HL-60 (cell line): ENCODE measurements around the gene MSI2.

Experiments
- DNase-seq, 2 experiments: peaks; one replicate each; pipeline ENCODE4 v3.0.0-alpha.2; 2010 to 2020; ENCODE audit warnings: low read depth in 1 of 2, low spot score in 1 of 2
- H3K27ac ChIP-seq: fragments of 250-450 bp; sonication (Bioruptor Pico); replicated peaks from 2 replicates; pipeline ENCODE4 v1.5.1; 2020; ENCODE audit warnings: mild to moderate bottlenecking, moderate library complexity
- H3K27me3 ChIP-seq: fragments of 250-450 bp; sonication (Bioruptor Pico); 2 replicates; pipeline ENCODE4 v1.5.1; 2021; ENCODE audit warnings: mild to moderate bottlenecking, moderate library complexity; ENCODE audit not compliant: insufficient read depth, poor library complexity, severe bottlenecking
- H3K4me3 ChIP-seq: replicated peaks from 2 replicates; pipeline ENCODE4 v1.5.1; 2011; ENCODE audit warnings: mild to moderate bottlenecking, control low read depth, low read length; ENCODE audit not compliant: insufficient read depth
- GABPA ChIP-seq: IDR thresholded peaks from 2 replicates; pipeline ENCODE4 v1.6.1; 2012; ENCODE audit warnings: low read depth
- POLR2AphosphoS5 ChIP-seq: IDR thresholded peaks from 2 replicates; pipeline ENCODE4 v1.6.1; 2012; ENCODE audit warnings: low read depth
- SPI1 ChIP-seq: IDR thresholded peaks from 2 replicates; pipeline ENCODE4 v1.6.1; 2012; ENCODE audit warnings: low read depth, mild to moderate bottlenecking, borderline replicate concordance
- TF ChIP-seq, protein P1 (sequence below): IDR thresholded peaks from 2 replicates; pipeline ENCODE4 v1.6.1; 2012; ENCODE audit warnings: low read depth; ENCODE audit not compliant: insufficient replicate concordance
- TF ChIP-seq, protein P2 (sequence below): IDR thresholded peaks from one replicate; pipeline ENCODE4 v1.5.1; 2011; ENCODE audit warnings: low read length, control low read depth, inconsistent platforms; ENCODE audit not compliant: insufficient read depth

MSI2 gene

DNA sequence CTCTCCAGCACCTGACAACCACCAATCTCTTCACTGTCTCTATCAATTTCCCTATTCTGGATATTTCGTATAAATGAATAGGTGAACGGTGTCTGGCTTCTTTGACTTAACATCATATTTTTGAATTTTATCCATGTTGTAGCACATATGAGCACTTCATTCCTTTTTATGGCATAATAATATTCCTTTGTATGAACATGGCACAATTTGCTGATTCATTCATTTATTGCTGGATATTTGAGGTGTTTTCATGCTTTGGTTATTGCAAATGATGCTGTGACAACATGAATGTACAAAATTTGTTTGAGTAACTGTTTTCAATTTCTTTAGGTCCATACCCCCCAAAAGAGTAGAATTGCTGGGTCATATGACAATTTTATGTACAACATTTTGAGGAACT, 476.8 kb downstream of the MSI2 start:
- Histone ChIP-seq H3K27me3 (no peaks in the 10 kb centered on the region), H3K4me3 (no peak overlapping the region), H3K27ac (no peak overlapping the region)
- TF ChIP-seq, protein P1, sequence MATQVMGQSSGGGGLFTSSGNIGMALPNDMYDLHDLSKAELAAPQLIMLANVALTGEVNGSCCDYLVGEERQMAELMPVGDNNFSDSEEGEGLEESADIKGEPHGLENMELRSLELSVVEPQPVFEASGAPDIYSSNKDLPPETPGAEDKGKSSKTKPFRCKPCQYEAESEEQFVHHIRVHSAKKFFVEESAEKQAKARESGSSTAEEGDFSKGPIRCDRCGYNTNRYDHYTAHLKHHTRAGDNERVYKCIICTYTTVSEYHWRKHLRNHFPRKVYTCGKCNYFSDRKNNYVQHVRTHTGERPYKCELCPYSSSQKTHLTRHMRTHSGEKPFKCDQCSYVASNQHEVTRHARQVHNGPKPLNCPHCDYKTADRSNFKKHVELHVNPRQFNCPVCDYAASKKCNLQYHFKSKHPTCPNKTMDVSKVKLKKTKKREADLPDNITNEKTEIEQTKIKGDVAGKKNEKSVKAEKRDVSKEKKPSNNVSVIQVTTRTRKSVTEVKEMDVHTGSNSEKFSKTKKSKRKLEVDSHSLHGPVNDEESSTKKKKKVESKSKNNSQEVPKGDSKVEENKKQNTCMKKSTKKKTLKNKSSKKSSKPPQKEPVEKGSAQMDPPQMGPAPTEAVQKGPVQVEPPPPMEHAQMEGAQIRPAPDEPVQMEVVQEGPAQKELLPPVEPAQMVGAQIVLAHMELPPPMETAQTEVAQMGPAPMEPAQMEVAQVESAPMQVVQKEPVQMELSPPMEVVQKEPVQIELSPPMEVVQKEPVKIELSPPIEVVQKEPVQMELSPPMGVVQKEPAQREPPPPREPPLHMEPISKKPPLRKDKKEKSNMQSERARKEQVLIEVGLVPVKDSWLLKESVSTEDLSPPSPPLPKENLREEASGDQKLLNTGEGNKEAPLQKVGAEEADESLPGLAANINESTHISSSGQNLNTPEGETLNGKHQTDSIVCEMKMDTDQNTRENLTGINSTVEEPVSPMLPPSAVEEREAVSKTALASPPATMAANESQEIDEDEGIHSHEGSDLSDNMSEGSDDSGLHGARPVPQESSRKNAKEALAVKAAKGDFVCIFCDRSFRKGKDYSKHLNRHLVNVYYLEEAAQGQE: no peak
- TF ChIP-seq POLR2AphosphoS5 (no peak), SPI1 (no peak), GABPA (no peak)
- TF ChIP-seq, protein P2, sequence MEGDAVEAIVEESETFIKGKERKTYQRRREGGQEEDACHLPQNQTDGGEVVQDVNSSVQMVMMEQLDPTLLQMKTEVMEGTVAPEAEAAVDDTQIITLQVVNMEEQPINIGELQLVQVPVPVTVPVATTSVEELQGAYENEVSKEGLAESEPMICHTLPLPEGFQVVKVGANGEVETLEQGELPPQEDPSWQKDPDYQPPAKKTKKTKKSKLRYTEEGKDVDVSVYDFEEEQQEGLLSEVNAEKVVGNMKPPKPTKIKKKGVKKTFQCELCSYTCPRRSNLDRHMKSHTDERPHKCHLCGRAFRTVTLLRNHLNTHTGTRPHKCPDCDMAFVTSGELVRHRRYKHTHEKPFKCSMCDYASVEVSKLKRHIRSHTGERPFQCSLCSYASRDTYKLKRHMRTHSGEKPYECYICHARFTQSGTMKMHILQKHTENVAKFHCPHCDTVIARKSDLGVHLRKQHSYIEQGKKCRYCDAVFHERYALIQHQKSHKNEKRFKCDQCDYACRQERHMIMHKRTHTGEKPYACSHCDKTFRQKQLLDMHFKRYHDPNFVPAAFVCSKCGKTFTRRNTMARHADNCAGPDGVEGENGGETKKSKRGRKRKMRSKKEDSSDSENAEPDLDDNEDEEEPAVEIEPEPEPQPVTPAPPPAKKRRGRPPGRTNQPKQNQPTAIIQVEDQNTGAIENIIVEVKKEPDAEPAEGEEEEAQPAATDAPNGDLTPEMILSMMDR: no peak
- DNase-seq: no peak
